Choroid plexus epithelial cell (primary cell): Measurements from ENCODE around the gene MED16.

Source experiments
- DNase-seq: peaks from one replicate; pipeline ENCODE4 v3.0.0-alpha.2; 2010; ENCODE audit warnings: low read depth
- H3K4me3 ChIP-seq: 2 replicates; pipeline ENCODE4 v1.5.1; 2011; ENCODE audit warnings: low read depth, mild to moderate bottlenecking, control low read depth, low read length, moderate library complexity
- CTCF ChIP-seq: conservative IDR thresholded peaks from 2 replicates; pipeline ENCODE4 v1.5.1; 2011; ENCODE audit warnings: low read depth, mild to moderate bottlenecking, control low read depth, inconsistent platforms, low read length, moderate library complexity

Gene MED16

DNA sequence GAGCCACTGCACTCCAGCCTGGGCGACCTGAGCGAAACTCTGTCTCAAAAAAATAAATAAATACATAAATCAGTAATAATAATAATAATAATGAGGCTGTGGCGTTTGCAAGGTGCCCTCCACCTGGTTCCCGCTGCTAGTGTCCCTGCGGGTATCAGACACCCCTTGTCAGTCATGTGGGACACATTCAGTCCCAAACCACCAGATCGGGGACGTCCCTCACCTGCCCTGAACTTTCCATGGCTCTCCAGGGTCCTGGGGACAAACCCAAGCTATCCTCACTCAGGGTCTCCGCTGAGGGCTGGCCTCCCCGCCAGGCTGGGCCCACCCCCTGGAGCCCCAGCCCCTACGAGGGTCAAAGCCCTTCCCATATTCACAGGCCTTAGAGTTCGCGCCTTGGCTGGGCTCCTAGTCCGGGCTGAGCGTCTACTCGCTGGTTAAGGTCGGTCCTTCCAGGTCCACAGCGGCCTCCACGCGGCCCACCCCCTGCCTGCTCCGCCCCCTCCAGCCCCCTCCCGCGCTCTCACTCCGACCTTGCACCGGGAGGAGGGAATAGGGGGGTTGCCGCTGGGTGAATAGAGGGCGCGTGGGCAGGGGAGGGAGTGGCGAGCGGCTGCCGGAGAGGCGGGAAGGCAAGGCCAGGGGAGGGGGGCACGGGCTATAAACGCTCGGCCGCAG is 23.8 kb upstream of the MED16 start:
- H3K4me3 ChIP-seq = no peak overlapping the region
- TF ChIP-seq CTCF = no peak
- no peak for DNase-seq

- H3K4me3 ChIP-seq = peak within 1 kb of the TSS; percentile 86
- peak; percentile 49 for DNase-seq
- TF ChIP-seq CTCF = no peak
Observed at GRCh38 chr19:913080-913748, 20.2 kb upstream of the MED16 start, which contains the start of gene R3HDM4. R3HDM4 (minus strand) TSS chr19:913219; CDS start chr19:913157, 62 bp downstream.

- peak overlapping the region; percentile 86 for H3K4me3 ChIP-seq
- DNase-seq = no peak
- TF ChIP-seq CTCF = no peak
Observed at GRCh38 chr19:912181-913079, 19.4 kb upstream of the MED16 start.

- H3K4me3 ChIP-seq = peak overlapping the region; percentile 30
- no peak for TF ChIP-seq CTCF
- no peak for DNase-seq
Observed at GRCh38 chr19:911197-912033, 18.4 kb upstream of the MED16 start.

GRCh38 chr19:907183-907853 is 14.3 kb upstream of the MED16 start:
- no peak overlapping the region for H3K4me3 ChIP-seq
- TF ChIP-seq CTCF = no peak
- DNase-seq = no peak

- no peak for DNase-seq
- TF ChIP-seq CTCF = no peak
- no peak overlapping the region for H3K4me3 ChIP-seq
Observed at GRCh38 chr19:906480-906879, 13.5 kb upstream of the MED16 start.
